GM18505 (cell line): Measurements from ENCODE around the gene LAIR2.
A peak's percentile ranks its signal among the peaks of the same experiment; 100 is the strongest.

Experiments used
- ATAC-seq: cut with Tn5 transposase; IDR thresholded peaks from one replicate; pipeline ENCODE4 v1.9.1; 2021; ENCODE audit not compliant: unreplicated experiment
- POLR2A ChIP-seq: IDR thresholded peaks from 4 replicates; pipeline ENCODE4 v1.6.1; 2011; ENCODE audit warnings: borderline replicate concordance; ENCODE audit not compliant: insufficient read depth, insufficient read length; ENCODE audit errors: extremely low read depth

LAIR2 gene

GRCh38 chr19:54521860-54522513 is 19.4 kb downstream of the LAIR2 start:
- TF ChIP-seq POLR2A = no peak
- ATAC-seq = no peak

GRCh38 chr19:54523403-54523802 is 20.8 kb downstream of the LAIR2 start:
- no peak for TF ChIP-seq POLR2A
- ATAC-seq = no peak

GRCh38 chr19:54525636-54526035 is 23.0 kb downstream of the LAIR2 start:
- no peak for TF ChIP-seq POLR2A
- no peak for ATAC-seq

- no peak for ATAC-seq
- no peak for TF ChIP-seq POLR2A
Observed at GRCh38 chr19:54526972-54527371, 24.3 kb downstream of the LAIR2 start.

- ATAC-seq = no peak
- no peak for TF ChIP-seq POLR2A
Observed at GRCh38 chr19:54530866-54531265, 28.2 kb downstream of the LAIR2 start.

- TF ChIP-seq POLR2A = peak; percentile 25
- no peak for ATAC-seq
Observed at GRCh38 chr19:54532528-54532927, 29.9 kb downstream of the LAIR2 start.

GRCh38 chr19:54533476-54533875 is 30.8 kb downstream of the LAIR2 start:
- no peak for ATAC-seq
- TF ChIP-seq POLR2A = no peak

- ATAC-seq = no peak
- no peak for TF ChIP-seq POLR2A
Observed at GRCh38 chr19:54534156-54534555, 31.5 kb downstream of the LAIR2 start.

GRCh38 chr19:54535601-54536000 is 33.0 kb downstream of the LAIR2 start:
- ATAC-seq = no peak
- TF ChIP-seq POLR2A = no peak

GRCh38 chr19:54536956-54537355 is 34.3 kb downstream of the LAIR2 start:
- TF ChIP-seq POLR2A = no peak
- no peak for ATAC-seq

- no peak for TF ChIP-seq POLR2A
- no peak for ATAC-seq
Observed at GRCh38 chr19:54541712-54542111, 39.1 kb downstream of the LAIR2 start.

GRCh38 chr19:54548806-54549205 is 46.2 kb downstream of the LAIR2 start:
- ATAC-seq = no peak
- TF ChIP-seq POLR2A = no peak

GRCh38 chr19:54549224-54549623 is 46.6 kb downstream of the LAIR2 start:
- TF ChIP-seq POLR2A = no peak
- ATAC-seq = no peak

- no peak for TF ChIP-seq POLR2A
- peak; percentile 60 for ATAC-seq
Observed at GRCh38 chr19:54551293-54551692, 48.7 kb downstream of the LAIR2 start.
